ENCODE measurements around the gene MEF2C. TPM values are rescaled to one million over a fixed set of nuclear protein-coding genes. Genes with fewer than 3 reads are reported as not detected.

The MEF2C gene
- total RNA-seq, 2 donors from 2014 or later, result 7.0 to 23.7 TPM

DNA sequence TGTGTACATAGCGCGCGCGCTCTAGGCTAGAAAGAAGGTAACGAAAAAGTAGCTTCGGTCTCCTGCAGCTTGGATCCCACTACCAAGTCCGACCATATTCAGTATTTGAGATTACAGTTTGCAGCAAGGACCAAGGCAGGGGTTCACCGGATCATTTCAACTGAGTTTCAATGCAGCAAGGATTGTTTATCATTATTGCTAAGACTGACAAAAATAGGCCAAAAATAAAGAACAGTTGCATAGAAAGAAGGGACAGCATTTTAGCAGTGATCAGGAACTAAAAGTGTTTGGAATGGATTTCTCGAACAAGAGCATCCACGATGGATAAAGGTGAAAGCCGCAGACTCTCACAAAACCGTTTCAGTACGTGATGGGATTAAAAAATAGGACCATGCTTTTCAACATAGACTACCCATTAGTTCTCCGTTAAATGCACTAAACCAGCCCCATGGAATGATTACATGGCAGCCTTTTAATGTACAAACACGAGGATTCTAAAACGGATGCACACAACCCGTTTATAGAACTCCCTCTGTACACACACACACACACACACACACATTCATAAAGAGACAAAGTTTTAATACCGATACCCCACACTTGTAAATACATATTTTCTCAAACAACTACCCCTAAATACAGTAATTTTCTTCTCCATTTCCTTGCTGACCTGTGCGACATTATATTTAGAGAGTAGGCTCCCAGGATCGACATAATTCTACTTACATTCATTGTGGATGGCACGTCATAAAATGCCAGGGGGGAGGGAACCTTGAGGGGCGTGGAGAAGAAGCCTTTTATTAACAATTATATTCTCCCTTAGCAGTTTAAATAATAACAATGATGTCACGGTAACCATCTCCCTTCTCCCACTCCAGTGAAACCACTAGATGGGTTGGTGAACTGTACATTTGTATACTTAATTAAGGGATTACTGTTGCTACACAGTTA lies 197.1 kb downstream of the MEF2C start:
- WGBS, 2 donors, result 7 to 9% methylated on average over 23 of the region's 23 CpGs
- Histone ChIP-seq H3K4me3 (no peak overlapping the region), H3K27ac (no peak overlapping the region), H3K36me3 (replicated peaks in 1 of 2; ENCODE audit: insufficient read depth in 1 of 2, low read depth in 2 of 2) (no peaks in the 10 kb centered on the region), H3K4me1 (peaks cover 35% of the 10 kb centered on the region), H3K27me3 (peaks cover 0 to 78% of the 10 kb centered on the region in 2 donors), H3K9me3 (no peaks in the 10 kb centered on the region)
- intact Hi-C loops (cut with DNase I), result loop anchor here (10.0 kb wide), 1 partner anchor 541 kb away; no protein-coding TSS in a partner anchor
- TF ChIP-seq, protein P1, sequence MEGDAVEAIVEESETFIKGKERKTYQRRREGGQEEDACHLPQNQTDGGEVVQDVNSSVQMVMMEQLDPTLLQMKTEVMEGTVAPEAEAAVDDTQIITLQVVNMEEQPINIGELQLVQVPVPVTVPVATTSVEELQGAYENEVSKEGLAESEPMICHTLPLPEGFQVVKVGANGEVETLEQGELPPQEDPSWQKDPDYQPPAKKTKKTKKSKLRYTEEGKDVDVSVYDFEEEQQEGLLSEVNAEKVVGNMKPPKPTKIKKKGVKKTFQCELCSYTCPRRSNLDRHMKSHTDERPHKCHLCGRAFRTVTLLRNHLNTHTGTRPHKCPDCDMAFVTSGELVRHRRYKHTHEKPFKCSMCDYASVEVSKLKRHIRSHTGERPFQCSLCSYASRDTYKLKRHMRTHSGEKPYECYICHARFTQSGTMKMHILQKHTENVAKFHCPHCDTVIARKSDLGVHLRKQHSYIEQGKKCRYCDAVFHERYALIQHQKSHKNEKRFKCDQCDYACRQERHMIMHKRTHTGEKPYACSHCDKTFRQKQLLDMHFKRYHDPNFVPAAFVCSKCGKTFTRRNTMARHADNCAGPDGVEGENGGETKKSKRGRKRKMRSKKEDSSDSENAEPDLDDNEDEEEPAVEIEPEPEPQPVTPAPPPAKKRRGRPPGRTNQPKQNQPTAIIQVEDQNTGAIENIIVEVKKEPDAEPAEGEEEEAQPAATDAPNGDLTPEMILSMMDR (IDR thresholded peaks at IDR 0.05), result no peak
- TF ChIP-seq POLR2A (IDR thresholded peaks at IDR 0.05), result no peak
- ATAC-seq, result no peak
- DNase-seq, result no peak

DNA sequence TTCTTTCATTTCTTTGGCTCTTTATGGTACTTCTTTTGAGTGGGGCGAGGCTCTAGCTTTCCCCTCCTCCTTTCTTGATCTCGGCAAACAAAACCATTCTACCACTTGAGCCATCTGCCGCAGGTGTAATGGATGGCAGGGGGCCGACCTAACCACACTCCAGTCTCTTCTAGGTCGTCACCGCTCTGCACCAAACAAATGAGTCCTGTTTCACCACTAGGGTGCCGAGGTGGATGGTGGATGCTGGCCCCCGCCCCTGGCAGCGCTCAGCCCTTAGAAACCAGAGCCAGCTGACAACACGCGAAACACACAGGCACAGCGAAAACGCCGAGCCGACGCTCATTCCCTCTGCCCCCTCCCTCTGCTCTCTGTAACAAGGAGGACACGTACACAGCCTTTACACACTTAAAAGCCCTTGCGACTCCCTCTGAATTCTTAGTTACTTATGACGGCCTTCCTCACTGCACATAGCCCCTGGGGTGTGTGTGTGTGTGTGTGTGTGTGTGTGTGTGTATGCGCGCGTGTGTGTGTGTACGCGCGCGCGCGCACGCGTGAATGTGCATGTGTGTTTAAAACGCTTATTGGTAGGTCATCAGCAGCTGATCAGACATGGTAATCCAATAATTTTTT lies 199.4 kb downstream of the MEF2C start:
- no peaks in the 10 kb centered on the region for H3K9me3 ChIP-seq
- intact Hi-C loops (cut with DNase I), result loop anchor here (5.0 to 10.0 kb wide), 2 partner anchors 539 to 906 kb away; no protein-coding TSS in a partner anchor
- TF ChIP-seq POLR2A (IDR thresholded peaks at IDR 0.05), result no peak
- TF ChIP-seq, protein P1 (IDR thresholded peaks at IDR 0.05), result peak in 3 of 7 experiments; percentile 7 to 8 (median 7)
- H3K27ac ChIP-seq, result no peak overlapping the region
- ATAC-seq, result no peak
- WGBS, 2 donors, result 1 to 4% methylated on average over 30 to 31 of the region's 31 CpGs
- peaks cover 0 to 68% of the 10 kb centered on the region in 2 donors for H3K27me3 ChIP-seq
- DNase-seq, result no peak
- H3K36me3 ChIP-seq (replicated peaks in 1 of 2; ENCODE audit: insufficient read depth in 1 of 2, low read depth in 2 of 2), result no peaks in the 10 kb centered on the region
- peaks cover 28% of the 10 kb centered on the region for H3K4me1 ChIP-seq
- no peak overlapping the region for H3K4me3 ChIP-seq

GRCh38 chr5:88682881-88683361 lies 200.1 kb downstream of the MEF2C start:
- Histone ChIP-seq H3K27ac (no peak overlapping the region), H3K9me3 (no peaks in the 10 kb centered on the region), H3K4me3 (no peak overlapping the region), H3K36me3 (replicated peaks in 1 of 2; ENCODE audit: insufficient read depth in 1 of 2, low read depth in 2 of 2) (no peaks in the 10 kb centered on the region), H3K4me1 (peaks cover 28% of the 10 kb centered on the region), H3K27me3 (peaks cover 0 to 63% of the 10 kb centered on the region in 2 donors)
- intact Hi-C loops (cut with DNase I), result loop anchor here (5.0 to 10.0 kb wide), 2 partner anchors 538 to 906 kb away; no protein-coding TSS in a partner anchor
- DNase-seq (no peak), ATAC-seq (no peak)
- TF ChIP-seq, protein P1 (IDR thresholded peaks at IDR 0.05), result no peak
- no peak for TF ChIP-seq POLR2A (IDR thresholded peaks at IDR 0.05)
- WGBS, 2 donors, result 13 to 19% methylated on average over 5 of the region's 5 CpGs

- H3K9me3 ChIP-seq, result no peaks in the 10 kb centered on the region
- WGBS, 2 donors, result 4 to 14% methylated on average over 1 of the region's 1 CpG
- H3K36me3 ChIP-seq (replicated peaks in 1 of 2; ENCODE audit: insufficient read depth in 1 of 2, low read depth in 2 of 2), result no peaks in the 10 kb centered on the region
- peaks cover 0 to 55% of the 10 kb centered on the region in 2 donors for H3K27me3 ChIP-seq
- DNase-seq (no peak), ATAC-seq (no peak)
- H3K27ac ChIP-seq, result no peak overlapping the region
- intact Hi-C loops (cut with DNase I), result loop anchor here (5.0 to 10.0 kb wide), 2 partner anchors 537 to 905 kb away; no protein-coding TSS in a partner anchor
- H3K4me3 ChIP-seq, result no peak overlapping the region
- TF ChIP-seq, protein P1 (IDR thresholded peaks at IDR 0.05), result no peak
- no peak for TF ChIP-seq POLR2A (IDR thresholded peaks at IDR 0.05)
- peaks cover 28% of the 10 kb centered on the region for H3K4me1 ChIP-seq
These were observed 200.9 kb downstream of the MEF2C start for GRCh38 chr5:88682131-88682530.
